ENCODE results near the gene PRCP.

The PRCP gene

GRCh38 chr11:82871646-82872045, 28.6 kb downstream of the PRCP start:
- Mint-ChIP-seq H3K4me1 (peaks cover 4% of the 10 kb centered on the region), H3K9me3 (peaks cover 2% of the 10 kb centered on the region), H3K27me3 (ENCODE audit: low read depth) (no peaks in the 10 kb centered on the region), H3K27ac (no peak overlapping the region), H3K4me3 (no peak overlapping the region), H3K36me3 (ENCODE audit: low read depth) (peaks cover 19% of the 10 kb centered on the region)
- TF ChIP-seq CTCF (IDR thresholded peaks at IDR 0.05; ENCODE audit: unreplicated experiment in 3 of 3) = no peak

- Mint-ChIP-seq H3K27me3 (ENCODE audit: low read depth) (no peaks in the 10 kb centered on the region), H3K4me1 (peaks cover 4% of the 10 kb centered on the region), H3K27ac (peak overlapping the region in 1 of 3 experiments; percentile 11), H3K36me3 (ENCODE audit: low read depth) (peaks cover 3% of the 10 kb centered on the region), H3K9me3 (no peaks in the 10 kb centered on the region), H3K4me3 (no peak overlapping the region)
- TF ChIP-seq CTCF (IDR thresholded peaks at IDR 0.05; ENCODE audit: unreplicated experiment in 3 of 3) = no peak
These were observed 30.6 kb downstream of the PRCP start for GRCh38 chr11:82869657-82870056.

- Mint-ChIP-seq H3K27me3 (ENCODE audit: low read depth) (no peaks in the 10 kb centered on the region), H3K4me1 (peaks cover 4% of the 10 kb centered on the region), H3K4me3 (peak overlapping the region in 1 of 3 experiments; percentile 51), H3K9me3 (no peaks in the 10 kb centered on the region), H3K27ac (peak overlapping the region in 2 of 3 experiments; percentile 37 to 52), H3K36me3 (ENCODE audit: low read depth) (peaks cover under 1% of the 10 kb centered on the region)
- TF ChIP-seq CTCF (IDR thresholded peaks at IDR 0.05; ENCODE audit: unreplicated experiment in 3 of 3) = peak; percentile 71 to 81 (median 74)
These were observed 32.6 kb downstream of the PRCP start for GRCh38 chr11:82867495-82868082.

GRCh38 chr11:82865841-82866240, 34.4 kb downstream of the PRCP start:
- Mint-ChIP-seq H3K36me3 (ENCODE audit: low read depth) (no peaks in the 10 kb centered on the region), H3K27me3 (ENCODE audit: low read depth) (no peaks in the 10 kb centered on the region), H3K9me3 (no peaks in the 10 kb centered on the region), H3K27ac (no peak overlapping the region), H3K4me1 (peaks cover 4% of the 10 kb centered on the region), H3K4me3 (no peak overlapping the region)
- TF ChIP-seq CTCF (IDR thresholded peaks at IDR 0.05; ENCODE audit: unreplicated experiment in 3 of 3) = no peak

GRCh38 chr11:82864268-82864667, 36.0 kb downstream of the PRCP start:
- H3K27ac Mint-ChIP-seq = peak overlapping the region in 1 of 3 experiments; percentile 29
- H3K9me3 Mint-ChIP-seq = no peaks in the 10 kb centered on the region
- H3K4me3 Mint-ChIP-seq = no peak overlapping the region
- no peaks in the 10 kb centered on the region for H3K36me3 Mint-ChIP-seq (ENCODE audit: low read depth)
- peak; percentile 56 to 63 (median 59) for TF ChIP-seq CTCF (IDR thresholded peaks at IDR 0.05; ENCODE audit: unreplicated experiment in 3 of 3)
- peaks cover 4% of the 10 kb centered on the region for H3K4me1 Mint-ChIP-seq
- H3K27me3 Mint-ChIP-seq (ENCODE audit: low read depth) = no peaks in the 10 kb centered on the region

- Mint-ChIP-seq H3K27ac (no peak overlapping the region), H3K27me3 (ENCODE audit: low read depth) (no peaks in the 10 kb centered on the region), H3K9me3 (no peaks in the 10 kb centered on the region), H3K4me3 (no peak overlapping the region), H3K4me1 (peaks cover 4% of the 10 kb centered on the region), H3K36me3 (ENCODE audit: low read depth) (no peaks in the 10 kb centered on the region)
- no peak for TF ChIP-seq CTCF (IDR thresholded peaks at IDR 0.05; ENCODE audit: unreplicated experiment in 3 of 3)
These were observed 37.0 kb downstream of the PRCP start for GRCh38 chr11:82863209-82863608.
